A549 treated with Hydrocortisone at 1 μM for 4 hours (cell line): ENCODE measurements around the gene GEMIN2. TPM values are rescaled to one million over a fixed set of nuclear protein-coding genes. Genes with fewer than 3 reads are reported as not detected.

Experiments used
- total RNA-seq: library from RNA; stranded (reverse); fragments of 200-300 nt; extraction: Qiagen RNA extraction; gene quantifications from 5 replicates; pipeline ENCODE4 v1.2.3, GENCODE V29; 2022

GEMIN2 gene, protein sequence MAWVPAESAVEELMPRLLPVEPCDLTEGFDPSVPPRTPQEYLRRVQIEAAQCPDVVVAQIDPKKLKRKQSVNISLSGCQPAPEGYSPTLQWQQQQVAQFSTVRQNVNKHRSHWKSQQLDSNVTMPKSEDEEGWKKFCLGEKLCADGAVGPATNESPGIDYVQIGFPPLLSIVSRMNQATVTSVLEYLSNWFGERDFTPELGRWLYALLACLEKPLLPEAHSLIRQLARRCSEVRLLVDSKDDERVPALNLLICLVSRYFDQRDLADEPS
- 20.5 to 35.3 TPM (median 24.8 TPM) in 5 replicates for total RNA-seq

GRCh38 chr14:39114073-39114838 lies at the start of gene GEMIN2:
GEMIN2 (plus strand) TSS chr14:39114323; CDS start chr14:39114339, 16 bp downstream.

GRCh38 chr14:39102969-39103957 lies 10.9 kb upstream of the GEMIN2 start, which contains the start of gene SEC23A:
SEC23A (minus strand) TSS chr14:39103235; CDS start chr14:39096118, 7,117 bp downstream.

GRCh38 chr14:39174560-39175444 lies 60.7 kb downstream of the GEMIN2 start, which contains the start of gene PNN:
PNN (plus strand) TSS chr14:39175254; CDS start chr14:39175280, 26 bp downstream.

Other genes with a start within 250 kb of the GEMIN2 start
- gene SEC23A, start 11.1 kb upstream of the GEMIN2 start, total RNA-seq = 51.7 to 103 TPM (median 86.7 TPM) in 5 replicates
- gene TRAPPC6B, start 56.0 kb downstream of the GEMIN2 start, total RNA-seq = 11.1 to 18.3 TPM (median 12.7 TPM) in 5 replicates
- 36.1 to 57.2 TPM (median 42.9 TPM) in 5 replicates for gene PNN, start 60.9 kb downstream of the GEMIN2 start, total RNA-seq
- 19.4 to 24.6 TPM (median 20.1 TPM) in 5 replicates for gene MIA2, start 119.6 kb downstream of the GEMIN2 start, total RNA-seq